WTC11 (cell line): ENCODE measurements around the gene RBPJ.

Source experiments
- NFATC4 ChIP-seq: fragments of 250-450 bp; sonication (Bioruptor Pico); IDR thresholded peaks from 2 replicates; pipeline ENCODE4 v1.9.0; 2021; ENCODE audit warnings: mild to moderate bottlenecking
- TF ChIP-seq, protein P1 (sequence below): sonication (generic); formaldehyde crosslinking; IDR thresholded peaks from 2 replicates; pipeline ENCODE4 v1.8.0; 2022; ENCODE audit warnings: mild to moderate bottlenecking, missing genetic modification reagents
- TF ChIP-seq, protein P2 (sequence below): fragments of 200-600 bp; IDR thresholded peaks from 2 replicates; pipeline ENCODE4 v1.8.0; 2022; ENCODE audit warnings: antibody characterized with exemption
- TF ChIP-seq, protein P3 (sequence below): sonication (generic); formaldehyde crosslinking; IDR thresholded peaks from 2 replicates; pipeline ENCODE4 v1.8.1; 2022; ENCODE audit warnings: low read depth, missing genetic modification reagents, borderline replicate concordance

DNA sequence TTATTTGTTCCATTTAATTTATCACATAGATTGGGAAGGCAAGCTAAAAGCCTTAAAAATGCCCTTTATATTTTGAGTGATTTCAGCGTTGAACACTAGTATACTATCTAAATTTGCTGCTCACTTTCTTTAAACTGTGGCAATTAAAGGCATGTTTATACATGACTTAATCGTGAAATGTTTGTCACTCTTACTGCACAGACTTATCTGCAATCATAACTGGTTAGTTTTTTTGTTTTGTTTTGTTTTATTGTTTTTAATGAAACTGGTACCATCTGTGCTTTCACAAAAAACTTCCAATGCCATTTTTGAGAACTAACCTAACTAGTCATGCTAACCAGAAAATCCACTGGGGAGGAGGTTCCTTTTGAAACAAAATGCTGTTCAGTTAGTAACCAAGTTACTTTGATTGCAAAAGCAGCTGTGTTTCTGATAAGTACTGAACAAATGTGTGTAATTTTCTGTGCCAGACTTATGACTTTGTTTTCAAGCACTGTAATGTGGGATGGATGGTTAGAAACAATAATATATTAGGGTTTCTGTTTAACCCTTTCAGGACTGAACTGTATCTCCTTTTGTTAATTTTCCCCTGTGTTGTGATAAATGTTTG is 113.3 kb downstream of the RBPJ start:
- TF ChIP-seq, protein P1, sequence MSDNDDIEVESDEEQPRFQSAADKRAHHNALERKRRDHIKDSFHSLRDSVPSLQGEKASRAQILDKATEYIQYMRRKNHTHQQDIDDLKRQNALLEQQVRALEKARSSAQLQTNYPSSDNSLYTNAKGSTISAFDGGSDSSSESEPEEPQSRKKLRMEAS, result no peak
- TF ChIP-seq, protein P2, sequence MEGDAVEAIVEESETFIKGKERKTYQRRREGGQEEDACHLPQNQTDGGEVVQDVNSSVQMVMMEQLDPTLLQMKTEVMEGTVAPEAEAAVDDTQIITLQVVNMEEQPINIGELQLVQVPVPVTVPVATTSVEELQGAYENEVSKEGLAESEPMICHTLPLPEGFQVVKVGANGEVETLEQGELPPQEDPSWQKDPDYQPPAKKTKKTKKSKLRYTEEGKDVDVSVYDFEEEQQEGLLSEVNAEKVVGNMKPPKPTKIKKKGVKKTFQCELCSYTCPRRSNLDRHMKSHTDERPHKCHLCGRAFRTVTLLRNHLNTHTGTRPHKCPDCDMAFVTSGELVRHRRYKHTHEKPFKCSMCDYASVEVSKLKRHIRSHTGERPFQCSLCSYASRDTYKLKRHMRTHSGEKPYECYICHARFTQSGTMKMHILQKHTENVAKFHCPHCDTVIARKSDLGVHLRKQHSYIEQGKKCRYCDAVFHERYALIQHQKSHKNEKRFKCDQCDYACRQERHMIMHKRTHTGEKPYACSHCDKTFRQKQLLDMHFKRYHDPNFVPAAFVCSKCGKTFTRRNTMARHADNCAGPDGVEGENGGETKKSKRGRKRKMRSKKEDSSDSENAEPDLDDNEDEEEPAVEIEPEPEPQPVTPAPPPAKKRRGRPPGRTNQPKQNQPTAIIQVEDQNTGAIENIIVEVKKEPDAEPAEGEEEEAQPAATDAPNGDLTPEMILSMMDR, result no peak
- TF ChIP-seq, protein P3, sequence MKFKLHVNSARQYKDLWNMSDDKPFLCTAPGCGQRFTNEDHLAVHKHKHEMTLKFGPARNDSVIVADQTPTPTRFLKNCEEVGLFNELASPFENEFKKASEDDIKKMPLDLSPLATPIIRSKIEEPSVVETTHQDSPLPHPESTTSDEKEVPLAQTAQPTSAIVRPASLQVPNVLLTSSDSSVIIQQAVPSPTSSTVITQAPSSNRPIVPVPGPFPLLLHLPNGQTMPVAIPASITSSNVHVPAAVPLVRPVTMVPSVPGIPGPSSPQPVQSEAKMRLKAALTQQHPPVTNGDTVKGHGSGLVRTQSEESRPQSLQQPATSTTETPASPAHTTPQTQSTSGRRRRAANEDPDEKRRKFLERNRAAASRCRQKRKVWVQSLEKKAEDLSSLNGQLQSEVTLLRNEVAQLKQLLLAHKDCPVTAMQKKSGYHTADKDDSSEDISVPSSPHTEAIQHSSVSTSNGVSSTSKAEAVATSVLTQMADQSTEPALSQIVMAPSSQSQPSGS, result no peak
- no peak for TF ChIP-seq NFATC4
